GM12801 (cell line): ENCODE data around the gene SLC9C2.

Source experiments
- TF ChIP-seq, protein P1 (sequence below): IDR thresholded peaks from one replicate; pipeline ENCODE4 v1.5.1; 2011; ENCODE audit warnings: control low read depth; ENCODE audit not compliant: insufficient read length; ENCODE audit errors: extremely low read depth

The SLC9C2 gene

DNA sequence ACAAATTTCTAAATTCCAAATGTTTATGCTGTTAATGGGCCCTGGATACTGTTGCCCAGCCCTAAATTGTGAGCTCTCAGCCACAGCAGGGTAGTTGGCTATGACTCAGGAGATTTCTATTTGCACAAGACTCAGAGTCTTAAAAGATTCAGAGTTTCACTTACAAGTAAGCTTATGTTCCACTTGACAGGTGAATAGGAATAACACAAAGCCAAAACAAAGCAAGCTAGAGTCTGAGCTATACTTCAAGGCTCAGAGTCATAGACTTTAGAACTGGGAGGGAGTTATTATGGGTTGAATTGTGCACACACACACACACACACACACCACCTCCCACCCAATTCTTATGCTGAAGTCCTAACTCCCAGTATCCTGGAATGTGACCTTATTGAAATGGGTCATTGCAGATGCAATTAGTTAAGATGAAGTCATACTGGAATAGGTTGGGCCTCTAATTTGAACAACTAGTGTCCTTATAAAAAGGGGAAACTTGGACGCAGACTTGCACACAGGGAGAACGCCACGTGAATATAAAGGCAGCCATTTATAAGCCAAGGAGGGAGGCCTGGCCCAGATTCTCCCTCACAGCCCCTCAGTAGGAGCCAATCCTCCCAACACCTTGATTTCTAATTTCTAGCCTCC, 95.5 kb downstream of the SLC9C2 start:
- TF ChIP-seq, protein P1, sequence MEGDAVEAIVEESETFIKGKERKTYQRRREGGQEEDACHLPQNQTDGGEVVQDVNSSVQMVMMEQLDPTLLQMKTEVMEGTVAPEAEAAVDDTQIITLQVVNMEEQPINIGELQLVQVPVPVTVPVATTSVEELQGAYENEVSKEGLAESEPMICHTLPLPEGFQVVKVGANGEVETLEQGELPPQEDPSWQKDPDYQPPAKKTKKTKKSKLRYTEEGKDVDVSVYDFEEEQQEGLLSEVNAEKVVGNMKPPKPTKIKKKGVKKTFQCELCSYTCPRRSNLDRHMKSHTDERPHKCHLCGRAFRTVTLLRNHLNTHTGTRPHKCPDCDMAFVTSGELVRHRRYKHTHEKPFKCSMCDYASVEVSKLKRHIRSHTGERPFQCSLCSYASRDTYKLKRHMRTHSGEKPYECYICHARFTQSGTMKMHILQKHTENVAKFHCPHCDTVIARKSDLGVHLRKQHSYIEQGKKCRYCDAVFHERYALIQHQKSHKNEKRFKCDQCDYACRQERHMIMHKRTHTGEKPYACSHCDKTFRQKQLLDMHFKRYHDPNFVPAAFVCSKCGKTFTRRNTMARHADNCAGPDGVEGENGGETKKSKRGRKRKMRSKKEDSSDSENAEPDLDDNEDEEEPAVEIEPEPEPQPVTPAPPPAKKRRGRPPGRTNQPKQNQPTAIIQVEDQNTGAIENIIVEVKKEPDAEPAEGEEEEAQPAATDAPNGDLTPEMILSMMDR = no peak

DNA sequence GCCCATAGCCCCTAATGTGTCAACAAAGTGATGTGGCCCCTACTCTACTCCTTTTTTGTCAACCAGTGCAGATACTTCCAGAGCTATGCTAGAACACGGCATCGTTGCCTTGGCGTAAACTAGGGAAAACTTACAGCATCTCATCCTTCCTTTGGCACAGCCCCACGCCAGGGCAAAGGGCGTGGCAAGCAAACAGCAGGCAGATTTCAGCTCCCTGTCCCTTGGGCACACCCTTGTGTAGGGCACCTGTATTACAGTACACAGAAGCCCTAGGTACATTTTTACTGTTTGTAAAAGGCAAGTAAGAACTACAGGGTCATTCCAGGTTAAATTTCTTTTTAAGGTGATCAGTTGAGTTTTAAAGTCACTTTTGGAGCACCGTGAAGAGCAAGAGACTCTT, 96.4 kb downstream of the SLC9C2 start:
- TF ChIP-seq, protein P1 = no peak

DNA sequence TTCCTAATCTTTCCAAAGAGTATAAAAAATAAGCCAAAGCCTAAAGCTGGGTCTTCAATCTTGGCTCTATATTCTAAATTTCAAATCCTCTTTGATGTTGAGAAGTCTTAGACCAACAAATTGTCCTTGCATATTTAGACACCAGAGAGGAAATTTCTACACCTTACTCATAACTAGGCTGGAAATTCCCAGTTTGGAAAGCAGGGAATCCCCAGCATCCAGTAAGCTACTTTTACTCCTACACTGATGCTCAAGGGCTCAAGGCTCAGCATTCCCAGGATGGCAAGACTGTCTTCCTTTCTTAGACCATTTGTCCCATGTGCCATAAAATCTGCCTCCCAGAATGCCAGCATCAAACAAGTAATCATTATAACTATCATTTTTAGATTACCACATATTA, 97.5 kb downstream of the SLC9C2 start:
- TF ChIP-seq, protein P1 = no peak

DNA sequence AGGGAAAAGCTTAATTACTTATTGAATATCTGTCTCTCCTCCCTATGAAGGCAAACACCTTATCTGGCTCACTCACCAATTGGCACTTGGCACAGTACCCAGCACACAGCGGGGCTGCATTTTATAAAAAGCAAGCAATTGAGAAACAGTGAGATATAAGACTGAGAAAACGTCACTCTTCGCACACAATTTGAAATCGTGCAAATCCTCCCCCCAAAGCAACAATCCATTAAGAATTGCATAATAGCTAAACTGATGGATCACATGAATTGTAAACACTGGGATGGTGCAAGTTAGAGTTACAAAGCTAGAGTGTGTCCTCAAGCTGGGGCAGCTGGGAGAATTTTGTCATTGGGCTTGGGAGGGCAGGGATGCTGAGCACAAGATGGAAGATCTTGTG, 98.6 kb downstream of the SLC9C2 start:
- TF ChIP-seq, protein P1 = no peak

DNA sequence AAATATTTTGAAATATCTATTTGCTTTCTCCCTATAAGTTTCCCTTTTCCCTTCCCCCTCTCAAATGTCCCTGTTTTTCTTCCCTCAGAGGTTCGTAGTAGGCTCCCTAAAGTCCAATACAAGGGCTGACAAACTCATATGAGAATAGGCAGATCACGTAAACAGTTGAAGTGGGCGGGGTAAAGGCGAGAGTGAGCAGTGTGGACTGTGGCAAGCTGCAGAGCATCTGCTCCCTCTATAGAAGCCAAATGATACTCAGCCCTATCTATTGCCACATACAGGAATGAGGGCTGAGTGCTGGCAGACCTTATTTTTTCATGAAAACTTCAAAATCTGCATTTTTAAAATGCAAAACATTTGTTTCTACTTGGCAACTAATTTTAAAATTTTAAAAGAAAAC, 99.5 kb downstream of the SLC9C2 start:
- TF ChIP-seq, protein P1 = no peak

DNA sequence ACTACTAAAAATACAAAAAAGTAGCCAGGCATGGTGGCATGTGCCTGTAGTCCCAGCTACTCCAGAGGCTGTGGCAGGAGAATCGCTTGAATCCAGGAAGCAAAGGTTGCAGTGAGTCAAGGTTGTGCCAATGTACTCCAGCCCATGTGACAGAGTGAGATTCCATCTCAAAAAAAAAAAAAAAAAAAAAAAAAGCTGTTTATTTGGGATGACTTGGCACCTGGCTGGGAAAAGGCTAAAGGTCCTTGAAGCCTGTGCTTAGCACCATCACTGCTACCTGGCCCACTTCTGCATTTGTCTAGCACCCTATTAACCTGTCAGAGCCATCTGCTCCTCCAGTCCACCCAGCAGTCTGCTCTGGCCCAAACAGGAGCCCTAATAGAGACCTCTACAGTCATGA, 100.8 kb downstream of the SLC9C2 start:
- TF ChIP-seq, protein P1 = no peak

DNA sequence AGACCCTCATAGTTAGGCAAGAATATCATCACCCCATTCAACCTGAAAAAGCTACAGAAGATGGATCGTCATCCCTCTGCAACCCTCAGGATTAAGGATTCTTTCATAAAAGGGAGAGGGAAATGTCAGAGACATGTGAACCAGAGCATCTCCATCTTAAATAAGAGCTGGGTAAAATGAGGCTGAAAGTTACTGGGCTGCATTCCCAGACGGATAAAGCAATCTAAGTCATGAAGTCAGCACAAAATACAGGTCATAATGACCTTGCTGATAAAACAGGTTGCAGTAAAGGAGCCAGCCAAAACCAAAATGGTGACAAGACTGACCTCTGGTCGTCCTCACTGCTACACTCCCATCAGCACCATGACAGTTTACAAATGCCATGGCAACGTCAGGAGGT, 103.1 kb downstream of the SLC9C2 start:
- TF ChIP-seq, protein P1 = no peak
